H1 (cell line): ENCODE measurements around the gene NUMB. TPM values are rescaled to one million over a fixed set of nuclear protein-coding genes. Genes with fewer than 3 reads are reported as not detected.
A peak's percentile ranks its signal among the peaks of the same experiment; 100 is the strongest.

ENCODE experiments used
- CTCF ChIA-PET: fragments of 300-600 bp; sonication (Branson Sonifier 250); formaldehyde crosslinking; loops from one replicate; lab custom pipeline; 2021; ENCODE audit not compliant: partially characterized antibody; lab: Charles Lee
- POLR2A ChIA-PET: fragments of 300-600 bp; sonication (Branson Sonifier 250); formaldehyde crosslinking; loops from one replicate; lab custom pipeline; 2021; ENCODE audit warnings: inconsistent platforms; ENCODE audit not compliant: partially characterized antibody; lab: Charles Lee
- DNase-seq, 2 experiments: peaks; one replicate each; pipeline versions ENCODE4 v3.0.0 to v3.0.0-alpha.2; 2010 to 2022; ENCODE audit warnings: low spot score in 2 of 2, low read depth in 1 of 2, mixed read lengths in 1 of 2
- FAIRE-seq: peaks from 2 replicates; lab custom pipeline; 2011; peaks lifted over from hg19 to GRCh38; lab: Jason Lieb, UNC
- H2AFZ ChIP-seq: 2 replicates; pipeline ENCODE4 v1.8.1; 2012; ENCODE audit warnings: low read length, inconsistent platforms
- H2AK5ac ChIP-seq: 2 replicates; pipeline ENCODE4 v1.6.1; 2013; ENCODE audit warnings: low read depth, low read length
- H2BK120ac ChIP-seq: replicated peaks from 2 replicates; pipeline ENCODE3; 2013; ENCODE audit warnings: low read depth, low read length, inconsistent platforms
- H2BK12ac ChIP-seq: 2 replicates; pipeline ENCODE4 v1.6.1; 2013; ENCODE audit warnings: low read depth, low read length
- H2BK15ac ChIP-seq: 2 replicates; pipeline ENCODE4 v1.6.1; 2013; ENCODE audit warnings: low read length
- H2BK20ac ChIP-seq: 2 replicates; pipeline ENCODE4 v1.6.1; 2013; ENCODE audit warnings: low read length
- H2BK5ac ChIP-seq: 2 replicates; pipeline ENCODE4 v1.6.1; 2013; ENCODE audit warnings: low read depth, low read length
- H3K14ac ChIP-seq: 2 replicates; pipeline ENCODE4 v1.6.1; 2013; ENCODE audit warnings: inconsistent platforms; ENCODE audit not compliant: insufficient read length
- H3K18ac ChIP-seq: 2 replicates; pipeline ENCODE4 v1.6.1; 2013; ENCODE audit warnings: low read length; ENCODE audit errors: extremely low read depth
- H3K23ac ChIP-seq: 2 replicates; pipeline ENCODE4 v1.6.1; 2013; ENCODE audit warnings: inconsistent platforms; ENCODE audit not compliant: insufficient read length
- H3K23me2 ChIP-seq: 2 replicates; pipeline ENCODE4 v1.6.1; 2013; ENCODE audit warnings: low read depth, low read length
- H3K27ac ChIP-seq: 2 replicates; pipeline ENCODE4 v1.6.1; 2011; ENCODE audit warnings: low read depth, low read length, inconsistent platforms
- H3K27me3 ChIP-seq, 4 experiments: replicated peaks in 1 of 4; 1 replicate in 1 of 4; 2 replicates in 3 of 4; pipeline versions ENCODE4 v1.6.1 to v1.8.1; 2011 to 2013; ENCODE audit warnings: low read length in 3 of 4, mild to moderate bottlenecking in 3 of 4, inconsistent platforms in 2 of 4, mixed read lengths in 2 of 4, moderate library complexity in 1 of 4; ENCODE audit not compliant: control insufficient read depth in 3 of 4, insufficient read depth in 3 of 4; ENCODE audit errors: extremely low read depth in 1 of 4
- H3K36me3 ChIP-seq, 4 experiments: 2 replicates each; pipeline versions ENCODE4 v1.6.1 to v1.8.1; 2011 to 2013; ENCODE audit warnings: mild to moderate bottlenecking in 4 of 4, low read length in 3 of 4, moderate library complexity in 2 of 4, control low read depth in 1 of 4, inconsistent platforms in 1 of 4; ENCODE audit not compliant: insufficient read depth in 4 of 4, control insufficient read depth in 2 of 4
- H3K4ac ChIP-seq: replicated peaks from 2 replicates; pipeline ENCODE3; 2013; ENCODE audit warnings: low read length, low read depth, mixed read lengths, inconsistent platforms; ENCODE audit not compliant: insufficient read length
- H3K4me1 ChIP-seq, 4 experiments: replicated peaks in 1 of 4; 1 replicate in 1 of 4; 2 replicates in 3 of 4; pipeline versions ENCODE4 v1.6.1 to v1.8.1; 2011 to 2013; ENCODE audit warnings: low read length in 3 of 4, inconsistent platforms in 2 of 4, mixed read lengths in 1 of 4; ENCODE audit not compliant: insufficient read depth in 4 of 4, control insufficient read depth in 3 of 4
- H3K4me2 ChIP-seq, 2 experiments: 2 replicates each; pipeline versions ENCODE4 v1.6.1 to v1.8.1; 2011 to 2013; ENCODE audit warnings: low read depth in 2 of 2, low read length in 2 of 2, control low read depth in 1 of 2, inconsistent platforms in 1 of 2, mild to moderate bottlenecking in 1 of 2; ENCODE audit not compliant: insufficient read depth in 1 of 2
- H3K4me3 ChIP-seq, 4 experiments: fragments of 200-600, 300-600 bp in 1 of 4; sonication (generic), shearing (Covaris generic), sonication (Bioruptor Twin) in 1 of 4; 2 replicates each; pipeline versions ENCODE4 v1.5.1 to v1.8.1; 2011 to 2016; ENCODE audit warnings: low read length in 4 of 4, low read depth in 3 of 4, control low read depth in 2 of 4, inconsistent platforms in 2 of 4, mild to moderate bottlenecking in 2 of 4, mixed read lengths in 1 of 4, moderate library complexity in 1 of 4; ENCODE audit not compliant: insufficient read depth in 2 of 4; ENCODE audit errors: extremely low read depth in 1 of 4
- H3K56ac ChIP-seq: replicated peaks from 2 replicates; pipeline ENCODE3; 2013; ENCODE audit warnings: low read depth, mild to moderate bottlenecking, mixed read lengths, low read length, inconsistent platforms; ENCODE audit not compliant: insufficient read length
- H3K79me1 ChIP-seq: 2 replicates; pipeline ENCODE4 v1.6.1; 2013; ENCODE audit warnings: low read depth, low read length, control low read depth
- H3K79me2 ChIP-seq, 2 experiments: 2 replicates each; pipeline versions ENCODE4 v1.6.1 to v1.8.1; 2012 to 2013; ENCODE audit warnings: low read length in 2 of 2, mild to moderate bottlenecking in 2 of 2, inconsistent platforms in 1 of 2; ENCODE audit not compliant: insufficient read depth in 2 of 2, control insufficient read depth in 1 of 2
- H3K9ac ChIP-seq, 4 experiments: replicated peaks in 1 of 4; 1 replicate in 1 of 4; 2 replicates in 3 of 4; pipeline versions ENCODE4 v1.6.1 to v1.8.1; 2011 to 2013; ENCODE audit warnings: low read depth in 3 of 4, low read length in 3 of 4, control low read depth in 2 of 4, mild to moderate bottlenecking in 2 of 4, moderate library complexity in 2 of 4, inconsistent platforms in 1 of 4; ENCODE audit errors: extremely low read depth in 1 of 4
- H3K9me3 ChIP-seq, 2 experiments: 2 replicates each; pipeline versions ENCODE4 v1.6.1 to v1.8.1; 2012 to 2013; ENCODE audit warnings: mild to moderate bottlenecking in 2 of 2, moderate library complexity in 2 of 2, control low read depth in 1 of 2, inconsistent platforms in 1 of 2, low read depth in 1 of 2, low read length in 1 of 2, mixed read lengths in 1 of 2; ENCODE audit not compliant: insufficient read depth in 2 of 2
- H4K20me1 ChIP-seq, 2 experiments: replicated peaks in 1 of 2; 2 replicates each; pipeline versions ENCODE3 to v1.8.1; 2011 to 2013; ENCODE audit warnings: inconsistent platforms in 2 of 2, low read length in 2 of 2, mild to moderate bottlenecking in 1 of 2; ENCODE audit not compliant: insufficient read depth in 2 of 2, control insufficient read depth in 1 of 2
- H4K5ac ChIP-seq: 2 replicates; pipeline ENCODE4 v1.6.1; 2013; ENCODE audit warnings: low read length, low read depth, mixed read lengths, inconsistent platforms; ENCODE audit not compliant: insufficient read length
- H4K8ac ChIP-seq: 2 replicates; pipeline ENCODE4 v1.8.0; 2013; ENCODE audit warnings: mild to moderate bottlenecking, moderate library complexity, low read length, inconsistent platforms; ENCODE audit not compliant: insufficient read depth; ENCODE audit errors: extremely low read depth
- H4K91ac ChIP-seq: replicated peaks from 2 replicates; pipeline ENCODE3; 2013; ENCODE audit warnings: low read length, mixed read lengths, inconsistent platforms; ENCODE audit not compliant: insufficient read length
- HDAC2 ChIP-seq, 2 experiments: fragments of 300-600 bp in 1 of 2; sonication (generic) in 1 of 2; IDR thresholded peaks; 2 replicates each; pipeline ENCODE4 v1.6.1; 2011 to 2012; ENCODE audit warnings: low read depth in 2 of 2, low read length in 2 of 2, mild to moderate bottlenecking in 2 of 2, moderate library complexity in 2 of 2, borderline replicate concordance in 1 of 2, inconsistent platforms in 1 of 2
- JUND ChIP-seq: IDR thresholded peaks from 2 replicates; pipeline ENCODE4 v1.6.1; 2011; ENCODE audit warnings: mild to moderate bottlenecking, improper control_type of control experiment, low read length
- KDM1A ChIP-seq: fragments of 200-600, 300-600 bp; sonication (generic); IDR thresholded peaks from 2 replicates; pipeline ENCODE4 v1.7.1; 2016; ENCODE audit warnings: mild to moderate bottlenecking, low read length, borderline replicate concordance
- TCF12 ChIP-seq: IDR thresholded peaks from 2 replicates; pipeline ENCODE4 v1.6.1; 2011; ENCODE audit warnings: low read depth, mild to moderate bottlenecking, low read length
- WGBS, 2 experiments: shearing (Covaris generic) in 1 of 2; methylation state at CpG; one replicate each; pipeline versions ENCODE4 v1.1.6 to v1.1.7; 2013 to 2015; ENCODE audit warnings: low lambda C conversion rate in 2 of 2, mixed read lengths in 2 of 2, inconsistent platforms in 1 of 2, low coverage in 1 of 2, missing lambda C conversion rate in 1 of 2; ENCODE audit not compliant: insufficient replicate concordance in 2 of 2, insufficient coverage in 1 of 2, insufficient read length in 1 of 2; ENCODE audit errors: extremely low coverage in 1 of 2, missing lambda C conversion rate in 1 of 2; 5-methylcytosine and 5-hydroxymethylcytosine counted together
- polyA plus RNA-seq, 7 experiments: library from polyadenylated mRNA; depleted of rRNA in 3 of 7; stranded (reverse) in 5 of 7; unstranded in 2 of 7; fragments of >200 nt in 5 of 7; fragments of 200-250 nt in 2 of 7; gene quantifications; 1 replicate in 5 of 7; 2 replicates in 1 of 7; 4 replicates in 1 of 7; pipeline versions ENCODE4 v1.2.1 to v1.2.3, GENCODE V29; 2011 to 2013; ENCODE audit warnings: missing spikeins in 2 of 7, mixed read lengths in 2 of 7
- total RNA-seq: library from RNA; stranded (reverse); fragmentation: NEBNext Ultra II Directional; extraction: Animal tissue kit (Norgen Biotek cat#: 25700); gene quantifications from 2 replicates; pipeline ENCODE4 v1.2.1, GENCODE V29; 2021

NUMB gene
- total and polyA plus RNA-seq, 2 of the 8 experiments (the other 6 are each of a cell fraction or from before 2014, with no cell fraction given): 54.3 to 78.1 TPM

- no peak overlapping the region for H3K18ac ChIP-seq
- H4K5ac ChIP-seq: no peak overlapping the region
- no peak overlapping the region for H2BK120ac ChIP-seq
- H2AK5ac ChIP-seq: no peak overlapping the region
- ChIA-PET CTCF (interaction anchor here (1.0 kb wide), 2 partner anchors 24 to 27 kb away, joined by 4 to 5 read pairs; no protein-coding TSS in a partner anchor), POLR2A (interaction anchor here (1.0 to 1.4 kb wide), 2 partner anchors 9 to 42 kb away, joined by 3 to 4 read pairs; no protein-coding TSS in a partner anchor)
- 89% methylated on average over 9 of the region's 9 CpGs; no CpG with 5 or more reads in 1 of the 2 experiments for WGBS, 2 experiments
- H4K8ac ChIP-seq: no peak overlapping the region; the same call in 1 of the 2 replicates
- TF ChIP-seq TCF12 (no peak), HDAC2 (IDR thresholded peaks at IDR 0.05; ENCODE audit: borderline replicate concordance in 1 of 2, low read depth in 2 of 2, low read length in 2 of 2) (no peak), KDM1A (0 out of 2 replicates have a peak, but pooled peaks have one; percentile 32), JUND (no peak)
- no peaks in the 10 kb centered on the region for H3K9me3 ChIP-seq
- no peak overlapping the region for H2BK20ac ChIP-seq
- no peak overlapping the region for H2BK15ac ChIP-seq
- peak overlapping the region; percentile 39; the same call in 1 of the 2 replicates for H2BK12ac ChIP-seq
- no peak overlapping the region for H3K4ac ChIP-seq
- no peak overlapping the region for H3K4me3 ChIP-seq
- H2AFZ ChIP-seq: no peak overlapping the region
- no peaks in the 10 kb centered on the region for H3K23me2 ChIP-seq
- H3K27ac ChIP-seq: no peak overlapping the region
- no peak overlapping the region for H3K23ac ChIP-seq
- no peaks in the 10 kb centered on the region for H3K79me1 ChIP-seq
- no peak overlapping the region for H2BK5ac ChIP-seq
- H4K91ac ChIP-seq: no peak overlapping the region
- no peaks in the 10 kb centered on the region; a peak in 1 of 7 replicates for H3K4me1 ChIP-seq
- DNase-seq: no peak
- H3K27me3 ChIP-seq: no peaks in the 10 kb centered on the region
- H3K9ac ChIP-seq: no peak overlapping the region
- no peaks in the 10 kb centered on the region for H3K79me2 ChIP-seq
- H3K36me3 ChIP-seq: peaks cover 0 to 24% (median 6%) of the 10 kb centered on the region in 4 experiments; a peak in 4 of 8 replicates
- FAIRE-seq: no peak
- H4K20me1 ChIP-seq: peaks cover 0 to 7% of the 10 kb centered on the region in 2 experiments
- no peak overlapping the region for H3K4me2 ChIP-seq
- no peak overlapping the region for H3K56ac ChIP-seq
- H3K14ac ChIP-seq: no peak overlapping the region
Measured at GRCh38 chr14:73259837-73260236, 198.5 kb downstream of the NUMB start.
